Cardiac muscle cell (in vitro differentiated cells and primary cell): ENCODE results near the gene GLE1. TPM values are rescaled to one million over a fixed set of nuclear protein-coding genes. Genes with fewer than 3 reads are reported as not detected.

ENCODE experiments used
- DNase-seq, 2 donors: peaks; one replicate each; pipeline versions ENCODE4 v3.0.0 to v3.0.0-alpha.2; 2010 to 2017; ENCODE audit warnings: low read depth in 1 of 2, low spot score in 1 of 2
- H3K27ac ChIP-seq: fragments of 200-600 bp; sonication (generic); 2 replicates; pipeline ENCODE4 v1.5.1; 2016
- H3K27me3 ChIP-seq: fragments of 200-600 bp; sonication (generic); 2 replicates; pipeline ENCODE4 v1.6.0; 2016; ENCODE audit warnings: control low read depth
- H3K36me3 ChIP-seq: fragments of 200-600 bp; sonication (generic); 2 replicates; pipeline ENCODE4 v1.5.1; 2016; ENCODE audit warnings: control low read depth
- H3K4me1 ChIP-seq: fragments of 200-600 bp; sonication (generic); 2 replicates; pipeline ENCODE4 v1.8.1; 2017; ENCODE audit warnings: low read depth, mild to moderate bottlenecking, mixed run types
- H3K4me3 ChIP-seq: fragments of 200-600 bp; sonication (generic); 2 replicates; pipeline ENCODE4 v1.5.1; 2016; ENCODE audit warnings: mild to moderate bottlenecking
- H3K9me3 ChIP-seq: fragments of 200-600 bp; sonication (generic); 2 replicates; pipeline ENCODE4 v1.5.1; 2017; ENCODE audit warnings: low read depth, mild to moderate bottlenecking, control low read depth
- CTCF ChIP-seq: IDR thresholded peaks from 2 replicates; pipeline ENCODE4 v1.5.1; 2012; ENCODE audit warnings: low read depth, mild to moderate bottlenecking, low read length
- polyA plus RNA-seq: library from polyadenylated mRNA; unstranded; fragments of >200 nt; fragmentation: Nextera tagmentation; extraction: Ambion mirVana; gene quantifications from 2 replicates; pipeline ENCODE4 v1.2.1, GENCODE V29; 2016
- total RNA-seq: library from RNA; depleted of rRNA; stranded (reverse); fragments of >200 nt; gene quantifications from 2 replicates; pipeline ENCODE4 v1.2.3, GENCODE V29; 2016

GLE1 gene
- total and polyA plus RNA-seq, 2 experiments from 2014 or later, result 16.3 to 22.4 TPM

DNA sequence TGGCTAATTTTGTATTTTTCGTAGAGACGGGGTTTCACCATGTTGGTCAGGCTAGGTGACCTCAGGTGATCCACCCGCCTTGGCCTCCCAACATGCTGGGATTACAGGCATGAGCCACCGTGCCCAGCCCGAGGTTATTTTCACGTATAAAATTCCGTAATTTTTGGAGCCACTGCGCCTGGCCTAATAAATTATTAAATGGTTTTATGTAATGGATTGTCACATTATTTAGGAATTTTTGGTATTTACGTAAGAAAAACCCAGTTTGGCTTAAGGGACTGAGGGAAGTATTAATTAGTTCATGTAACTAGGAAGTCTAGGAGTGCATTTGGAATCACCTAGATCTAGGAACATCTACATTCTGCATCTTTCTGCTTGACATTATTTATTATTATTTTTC, 8.3 kb downstream of the GLE1 start:
- Histone ChIP-seq H3K27me3 (no peaks in the 10 kb centered on the region), H3K9me3 (no peaks in the 10 kb centered on the region), H3K27ac (no peak overlapping the region), H3K4me3 (no peak overlapping the region), H3K36me3 (peaks cover 3% of the 10 kb centered on the region), H3K4me1 (no peaks in the 10 kb centered on the region)
- no peak for DNase-seq
- TF ChIP-seq CTCF, result no peak

DNA sequence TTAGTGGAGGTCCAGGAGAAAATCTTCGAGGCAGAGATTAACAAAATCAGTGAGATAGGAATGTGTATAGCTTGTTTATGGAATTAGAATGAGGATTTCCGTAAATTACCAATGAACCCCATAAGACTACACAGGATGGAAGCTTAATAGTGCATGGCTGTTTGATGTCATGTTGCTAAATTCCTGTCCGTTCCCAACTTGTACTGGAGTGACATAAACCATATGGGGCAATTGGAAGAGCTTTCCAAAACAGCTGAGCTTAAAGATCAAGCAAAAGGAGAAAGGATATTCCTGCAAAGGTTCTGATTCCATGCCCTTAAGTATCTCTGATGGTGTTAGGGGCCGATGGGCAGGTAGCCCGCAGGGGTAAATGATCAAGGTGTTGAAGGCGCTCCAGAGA, 17.4 kb downstream of the GLE1 start:
- no peak overlapping the region for H3K27ac ChIP-seq

DNA sequence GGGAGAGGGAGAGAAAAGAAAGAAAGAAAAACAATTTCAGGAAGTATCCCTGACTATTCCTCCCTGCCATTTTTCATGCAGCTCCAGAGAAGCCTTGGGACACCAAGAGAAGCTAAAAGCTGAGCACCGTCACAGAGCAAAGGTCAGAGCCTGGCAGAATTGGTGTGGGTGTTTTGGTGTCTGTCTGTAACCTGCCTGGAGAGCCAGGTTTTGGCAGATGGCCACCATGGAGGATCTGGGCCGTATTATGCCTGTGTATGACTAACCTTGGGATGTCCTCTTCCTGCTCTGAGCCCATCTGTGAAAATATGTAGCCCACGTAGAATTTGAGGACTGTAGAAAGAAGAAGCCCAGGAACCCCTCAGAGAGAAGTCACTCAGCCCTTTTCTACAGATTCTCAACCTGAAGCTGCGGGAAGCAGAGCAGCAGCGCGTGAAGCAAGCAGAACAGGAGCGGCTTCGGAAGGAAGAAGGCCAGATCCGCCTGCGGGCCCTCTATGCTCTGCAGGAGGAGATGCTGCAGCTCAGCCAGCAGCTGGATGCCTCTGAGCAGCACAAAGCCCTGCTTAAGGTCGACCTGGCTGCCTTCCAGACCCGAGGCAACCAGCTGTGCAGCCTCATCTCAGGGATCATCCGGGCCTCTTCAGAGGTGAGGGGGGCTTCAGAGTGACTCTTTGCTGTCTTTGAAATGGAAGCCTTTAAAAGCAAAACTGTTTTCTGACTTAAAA, 18.8 kb downstream of the GLE1 start:
- TF ChIP-seq CTCF, result no peak
- Histone ChIP-seq H3K27ac (no peak overlapping the region), H3K36me3 (peaks cover 29% of the 10 kb centered on the region), H3K9me3 (no peaks in the 10 kb centered on the region), H3K4me1 (no peaks in the 10 kb centered on the region), H3K27me3 (no peaks in the 10 kb centered on the region), H3K4me3 (no peak overlapping the region)
- peak in 1 of 2 donors; percentile 70 for DNase-seq

More for the DNA sequence above, 17.4 kb downstream of the GLE1 start:
- H3K27me3 ChIP-seq, result no peaks in the 10 kb centered on the region
- no peak for DNase-seq
- no peak for TF ChIP-seq CTCF
- H3K4me3 ChIP-seq, result no peak overlapping the region
- H3K4me1 ChIP-seq, result no peaks in the 10 kb centered on the region
- peaks cover 23% of the 10 kb centered on the region for H3K36me3 ChIP-seq
- no peaks in the 10 kb centered on the region for H3K9me3 ChIP-seq

GRCh38 chr9:128526720-128527119, 22.2 kb downstream of the GLE1 start:
- no peaks in the 10 kb centered on the region for H3K27me3 ChIP-seq
- no peak overlapping the region for H3K27ac ChIP-seq
- H3K4me1 ChIP-seq, result no peaks in the 10 kb centered on the region
- DNase-seq, result no peak
- no peaks in the 10 kb centered on the region for H3K9me3 ChIP-seq
- TF ChIP-seq CTCF, result no peak
- H3K4me3 ChIP-seq, result no peak overlapping the region
- peaks cover 30% of the 10 kb centered on the region for H3K36me3 ChIP-seq

DNA sequence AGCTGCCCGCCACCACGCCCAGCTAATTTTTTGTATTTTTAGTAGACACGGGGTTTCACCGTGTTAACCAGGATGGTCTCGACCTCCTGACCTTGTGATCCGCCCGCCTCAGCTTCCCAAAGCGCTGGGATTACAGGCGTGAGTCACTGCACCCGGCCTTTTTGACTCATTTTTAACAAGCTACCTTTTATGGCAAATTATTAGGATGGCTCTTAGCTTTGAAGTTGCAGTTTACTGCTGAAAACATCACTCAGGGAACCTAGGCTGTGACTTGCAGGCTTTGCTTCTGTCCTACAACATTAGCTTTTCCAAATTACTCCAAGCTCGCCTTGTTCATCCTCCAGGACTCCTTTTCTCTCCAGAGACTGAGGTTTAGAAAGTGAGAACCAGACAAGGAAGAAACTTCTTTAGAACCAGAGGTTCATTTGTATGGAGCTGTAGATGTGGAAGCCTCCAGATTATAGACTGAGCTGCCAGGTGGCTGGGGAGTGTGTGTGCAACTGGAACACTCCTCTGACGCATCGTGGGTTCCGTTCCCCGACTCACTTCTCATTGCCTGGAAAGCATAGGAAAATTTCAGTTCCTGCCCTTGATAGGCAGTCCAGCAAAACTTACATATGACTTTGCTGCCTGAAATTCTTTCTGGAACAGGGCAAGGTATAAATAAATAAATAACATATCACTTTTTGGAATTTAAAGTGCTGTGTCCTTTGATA, 24.1 kb downstream of the GLE1 start:
- Histone ChIP-seq H3K4me1 (peaks cover 5% of the 10 kb centered on the region), H3K27ac (peak overlapping the region; percentile 54), H3K9me3 (no peaks in the 10 kb centered on the region), H3K4me3 (no peak overlapping the region), H3K27me3 (no peaks in the 10 kb centered on the region), H3K36me3 (peaks cover 28% of the 10 kb centered on the region)
- peak in 1 of 2 donors; percentile 9 for DNase-seq
- no peak for TF ChIP-seq CTCF
